GM12878 (cell line): ENCODE data around the gene LAMB1. TPM values are rescaled to one million over a fixed set of nuclear protein-coding genes. Genes with fewer than 3 reads are reported as not detected.

Source experiments
- ATAC-seq: fragments of 200-7000 bp; cut with Tn5 transposase; 3 replicates; pipeline ENCODE4 v1.9.1; 2020; ENCODE audit warnings: mild to moderate bottlenecking, moderate library complexity
- BruUV-seq: library from RNA; stranded (reverse); fragments of 400-500 nt; replicated peaks from 2 replicates; lab custom pipeline; 2021; lab: Mats Ljungman, UMichigan
- CTCF ChIA-PET: fragments of 300-600 bp; sonication (Branson Sonifier 250); formaldehyde crosslinking; extraction: SDS; loops from one replicate; lab custom pipeline; 2021; ENCODE audit warnings: inconsistent platforms; lab: Yijun Ruan, JAX
- POLR2A ChIA-PET: fragments of 350-600 bp; formaldehyde crosslinking; extraction: SDS; loops from one replicate; lab custom pipeline; 2021; ENCODE audit warnings: inconsistent platforms; lab: Charles Lee
- RAD21 ChIA-PET: fragments of 300-600 bp; sonication (Branson Sonifier 250); formaldehyde crosslinking; loops from one replicate; lab custom pipeline; 2023; ENCODE audit warnings: antibody characterized with exemption; ENCODE audit not compliant: unreplicated experiment; lab: Charles Lee
- SMC1A ChIA-PET: fragments of 300-600 bp; sonication (Branson Sonifier 250); formaldehyde crosslinking; loops from one replicate; lab custom pipeline; 2023; ENCODE audit not compliant: unreplicated experiment, uncharacterized antibody; lab: Charles Lee
- DNase-seq: peaks from one replicate; pipeline ENCODE4 v3.0.0-alpha.2; 2011; ENCODE audit warnings: low read depth, low spot score
- FAIRE-seq: peaks from 3 replicates; lab custom pipeline; 2011; peaks lifted over from hg19 to GRCh38; lab: Jason Lieb, UNC
- H2AFZ ChIP-seq: 2 replicates; pipeline ENCODE4 v1.6.0; 2011; ENCODE audit warnings: low read depth, low read length, control low read depth; ENCODE audit not compliant: control insufficient read depth
- H3K27ac ChIP-seq: 2 replicates; pipeline ENCODE4 v1.5.1; 2011; ENCODE audit warnings: control low read depth; ENCODE audit not compliant: control insufficient read depth, insufficient read depth
- H3K27me3 ChIP-seq, 2 experiments: replicated peaks in 1 of 2; 2 replicates each; pipeline versions ENCODE4 v1.6.0 to v1.6.1; 2011; ENCODE audit warnings: low read length in 1 of 2; ENCODE audit not compliant: control insufficient read depth in 2 of 2, insufficient read depth in 2 of 2
- H3K36me3 ChIP-seq, 2 experiments: 2 replicates each; pipeline ENCODE4 v1.5.1; 2011; ENCODE audit warnings: low read length in 1 of 2; ENCODE audit not compliant: control insufficient read depth in 2 of 2, insufficient read depth in 2 of 2
- H3K4me1 ChIP-seq: 2 replicates; pipeline ENCODE4 v1.6.1; 2011; ENCODE audit warnings: mild to moderate bottlenecking, low read length, moderate library complexity, mixed read lengths; ENCODE audit not compliant: control insufficient read depth, insufficient read depth
- H3K4me2 ChIP-seq: 2 replicates; pipeline ENCODE4 v1.6.0; 2011; ENCODE audit warnings: control low read depth; ENCODE audit not compliant: control insufficient read depth, insufficient read depth
- H3K4me3 ChIP-seq: fragments of 200-600 bp; sonication (generic); 2 replicates; pipeline ENCODE4 v1.5.1; 2016
- H3K79me2 ChIP-seq: 2 replicates; pipeline ENCODE4 v1.6.0; 2011; ENCODE audit warnings: low read length; ENCODE audit not compliant: control insufficient read depth, insufficient read depth
- H3K9ac ChIP-seq: 2 replicates; pipeline ENCODE4 v1.8.0; 2011; ENCODE audit warnings: low read length, control low read depth, mixed read lengths; ENCODE audit not compliant: control insufficient read depth, insufficient read depth
- H3K9me3 ChIP-seq: replicated peaks from 3 replicates; pipeline ENCODE4 v1.5.1; 2011; ENCODE audit warnings: mild to moderate bottlenecking, low read length; ENCODE audit not compliant: control insufficient read depth, insufficient read depth
- H4K20me1 ChIP-seq: 2 replicates; pipeline ENCODE4 v1.6.0; 2011; ENCODE audit not compliant: control insufficient read depth, insufficient read depth
- WGBS: methylation state at CpG from one replicate; pipeline ENCODE4 v1.1.6; 2016; ENCODE audit warnings: low lambda C conversion rate; ENCODE audit not compliant: insufficient replicate concordance, insufficient coverage; ENCODE audit errors: missing lambda C conversion rate; 5-methylcytosine and 5-hydroxymethylcytosine counted together
- in situ Hi-C: fragments of 300-500 bp; cut with MboI; formaldehyde crosslinking; loops from 9 replicates; pipeline ENCODE4 v1.14.3; 2018; ENCODE audit warnings: mixed read lengths
- intact Hi-C: fragments of 100-400 bp; cut with micrococcal nuclease; formaldehyde crosslinking; loops from one replicate; pipeline ENCODE4 v1.14.2; 2022; ENCODE audit not compliant: unreplicated experiment
- polyA plus RNA-seq, 11 experiments: library from polyadenylated mRNA; depleted of rRNA in 4 of 11; unstranded in 6 of 11; stranded (reverse) in 5 of 11; fragments of >200 nt; fragmentation: Nextera tagmentation in 4 of 11; fragmentation: Illumina TruSeq in 1 of 11; extraction: Ambion mirVana in 4 of 11; extraction: Trizol in 1 of 11; gene quantifications; 1 replicate in 1 of 11; 2 replicates in 10 of 11; pipeline versions ENCODE4 v1.2.1 to v1.2.3, GENCODE V29; 2011 to 2016; ENCODE audit warnings: inconsistent platforms in 2 of 11, missing spikeins in 2 of 11, low read depth in 1 of 11
- total RNA-seq, 4 experiments: library from RNA; depleted of rRNA in 3 of 4; stranded (reverse); fragments of >200 nt in 3 of 4; fragmentation: Illumina TruSeq in 1 of 4; extraction: Trizol in 1 of 4; gene quantifications; 2 replicates each; pipeline versions ENCODE4 v1.2.1 to v1.2.3, GENCODE V29; 2013 to 2021
- TF ChIP-seq, protein P1 (sequence below): fragments of 150-350 bp; IDR thresholded peaks from 2 replicates; pipeline ENCODE4 v1.6.1; 2014; ENCODE audit warnings: mild to moderate bottlenecking, low read depth, low read length
- TF ChIP-seq, protein P2 (sequence below): IDR thresholded peaks from 2 replicates; pipeline ENCODE4 v1.6.1; 2011; ENCODE audit warnings: low read depth, low read length, improper control_type of control experiment, borderline replicate concordance

LAMB1 gene
- total and polyA plus RNA-seq, 10 of the 15 experiments (the other 5 are each of a cell fraction or from before 2014, with no cell fraction given): 0.05 to 2.2 (median 1.2) TPM; not detected in 4

DNA sequence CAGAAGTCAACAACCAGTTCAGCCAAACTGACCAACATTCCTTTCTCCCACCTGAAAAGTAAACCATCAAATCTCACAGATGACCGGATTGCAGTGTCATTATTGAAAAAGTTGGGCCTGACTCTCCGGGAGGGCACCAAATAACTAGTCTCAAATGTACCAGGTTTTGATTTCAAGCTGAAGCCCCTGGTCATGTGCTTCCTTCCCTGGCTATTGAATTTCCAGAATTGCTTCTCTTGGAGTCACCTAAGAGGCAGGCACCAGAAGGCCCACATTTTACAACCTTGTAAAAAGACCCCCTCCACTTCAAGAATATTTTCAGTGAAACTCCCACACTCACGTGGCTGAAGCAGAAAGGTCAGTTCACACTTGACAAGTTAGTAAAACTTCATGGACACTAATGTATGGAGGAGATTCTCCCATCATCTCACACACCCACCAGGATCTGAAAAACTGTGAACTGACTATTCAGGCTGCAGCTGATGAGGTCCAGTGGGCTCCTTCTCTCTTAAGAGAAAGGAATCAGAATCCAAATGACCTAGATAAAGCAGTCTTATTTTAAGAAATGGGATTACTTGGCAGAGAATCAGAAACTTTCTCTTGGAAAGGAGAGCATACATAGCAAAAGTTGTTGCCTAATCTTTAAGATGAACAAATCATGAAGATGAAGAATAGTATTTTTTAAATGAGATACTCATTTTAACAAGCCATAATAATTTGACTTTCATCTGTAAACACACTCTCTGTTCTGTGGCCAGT is 58.4 kb downstream of the LAMB1 start:
- RAD21 ChIA-PET: no interaction called here
- in situ Hi-C loops: no loop called here

More for the DNA sequence above, 58.4 kb downstream of the LAMB1 start:
- no peak overlapping the region for H3K9ac ChIP-seq
- intact Hi-C loops: no loop called here
- SMC1A ChIA-PET: interaction anchor here (0.5 kb wide), 1 partner anchor 79 kb away, joined by 3 read pairs; no protein-coding TSS in a partner anchor
- BruUV-seq: no TSS peak
- no peak overlapping the region for H3K4me2 ChIP-seq
- H3K36me3 ChIP-seq: peaks cover 0 to 3% of the 10 kb centered on the region in 2 experiments; a peak in 3 of 4 replicates
- TF ChIP-seq, protein P1, sequence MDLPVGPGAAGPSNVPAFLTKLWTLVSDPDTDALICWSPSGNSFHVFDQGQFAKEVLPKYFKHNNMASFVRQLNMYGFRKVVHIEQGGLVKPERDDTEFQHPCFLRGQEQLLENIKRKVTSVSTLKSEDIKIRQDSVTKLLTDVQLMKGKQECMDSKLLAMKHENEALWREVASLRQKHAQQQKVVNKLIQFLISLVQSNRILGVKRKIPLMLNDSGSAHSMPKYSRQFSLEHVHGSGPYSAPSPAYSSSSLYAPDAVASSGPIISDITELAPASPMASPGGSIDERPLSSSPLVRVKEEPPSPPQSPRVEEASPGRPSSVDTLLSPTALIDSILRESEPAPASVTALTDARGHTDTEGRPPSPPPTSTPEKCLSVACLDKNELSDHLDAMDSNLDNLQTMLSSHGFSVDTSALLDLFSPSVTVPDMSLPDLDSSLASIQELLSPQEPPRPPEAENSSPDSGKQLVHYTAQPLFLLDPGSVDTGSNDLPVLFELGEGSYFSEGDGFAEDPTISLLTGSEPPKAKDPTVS: no peak
- TF ChIP-seq, protein P2, sequence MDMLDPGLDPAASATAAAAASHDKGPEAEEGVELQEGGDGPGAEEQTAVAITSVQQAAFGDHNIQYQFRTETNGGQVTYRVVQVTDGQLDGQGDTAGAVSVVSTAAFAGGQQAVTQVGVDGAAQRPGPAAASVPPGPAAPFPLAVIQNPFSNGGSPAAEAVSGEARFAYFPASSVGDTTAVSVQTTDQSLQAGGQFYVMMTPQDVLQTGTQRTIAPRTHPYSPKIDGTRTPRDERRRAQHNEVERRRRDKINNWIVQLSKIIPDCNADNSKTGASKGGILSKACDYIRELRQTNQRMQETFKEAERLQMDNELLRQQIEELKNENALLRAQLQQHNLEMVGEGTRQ: no peak
- TF ChIP-seq, all 136 proteins: peak for 0
- POLR2A ChIA-PET: no interaction called here
- Histone ChIP-seq H3K9me3 (no peaks in the 10 kb centered on the region), H3K27me3 (no peaks in the 10 kb centered on the region), H2AFZ (no peak overlapping the region), H3K79me2 (no peaks in the 10 kb centered on the region), H3K27ac (no peak overlapping the region), H4K20me1 (no peaks in the 10 kb centered on the region), H3K4me1 (no peaks in the 10 kb centered on the region), H3K4me3 (no peak overlapping the region)
- ATAC-seq (no peak), DNase-seq (no peak), FAIRE-seq (no peak)
- WGBS: 89% methylated on average over 3 of the region's 3 CpGs
- CTCF ChIA-PET: no interaction called here
